Neural progenitor cell (in vitro differentiated cells): ENCODE measurements around the gene FMNL2. TPM values are rescaled to one million over a fixed set of nuclear protein-coding genes. Genes with fewer than 3 reads are reported as not detected.
A peak's percentile ranks its signal among the peaks of the same experiment; 100 is the strongest.

Source experiments
- DNase-seq: peaks from one replicate; pipeline ENCODE4 v3.0.0-alpha.2; 2016; ENCODE audit warnings: low spot score
- H2AFZ ChIP-seq: fragments of 200-600 bp; sonication (generic); replicated peaks from 2 replicates; pipeline ENCODE4 v1.6.1; 2016; ENCODE audit warnings: antibody characterized with exemption
- H3F3A ChIP-seq: fragments of 200-600 bp; sonication (generic); 2 replicates; pipeline ENCODE4 v1.6.1; 2016; ENCODE audit warnings: antibody characterized with exemption, low read depth
- H3K27ac ChIP-seq: fragments of 200-600 bp; sonication (generic); 2 replicates; pipeline ENCODE4 v1.5.1; 2016; ENCODE audit warnings: mild to moderate bottlenecking
- H3K27me3 ChIP-seq: fragments of 200-600 bp; sonication (generic); 2 replicates; pipeline ENCODE4 v1.6.1; 2016; ENCODE audit warnings: mild to moderate bottlenecking, moderate library complexity
- H3K36me3 ChIP-seq: fragments of 200-600 bp; sonication (generic); 2 replicates; pipeline ENCODE4 v1.5.1; 2016
- H3K4me1 ChIP-seq: fragments of 200-600 bp; sonication (generic); 2 replicates; pipeline ENCODE4 v1.6.1; 2016; ENCODE audit warnings: mixed run types
- H3K4me2 ChIP-seq: fragments of 200-600 bp; sonication (generic); 2 replicates; pipeline ENCODE4 v1.6.1; 2016
- H3K4me3 ChIP-seq: fragments of 200-600 bp; sonication (generic); 2 replicates; pipeline ENCODE4 v1.5.1; 2016
- H3K79me2 ChIP-seq: fragments of 200-600 bp; sonication (generic); 2 replicates; pipeline ENCODE4 v1.6.1; 2016; ENCODE audit warnings: low read depth
- H3K9ac ChIP-seq: fragments of 200-600 bp; sonication (generic); 2 replicates; pipeline ENCODE4 v1.6.1; 2016
- H3K9me3 ChIP-seq: fragments of 200-600 bp; sonication (generic); 2 replicates; pipeline ENCODE4 v1.5.1; 2016; ENCODE audit warnings: low read depth
- H4K20me1 ChIP-seq: fragments of 200-600 bp; sonication (generic); 2 replicates; pipeline ENCODE4 v1.6.1; 2016; ENCODE audit warnings: low read depth
- H3K27ac Mint-ChIP-seq: 3 replicates; pipeline ENCODE4 v1.8.0; 2021; ENCODE audit warnings: mixed read lengths
- H3K27me3 Mint-ChIP-seq: 2 replicates; pipeline ENCODE4 v1.8.0; 2022; ENCODE audit warnings: low read depth, mild to moderate bottlenecking, inconsistent platforms, moderate library complexity, mixed read lengths; ENCODE audit not compliant: insufficient read depth
- H3K36me3 Mint-ChIP-seq: 3 replicates; pipeline ENCODE4 v1.8.0; 2021; ENCODE audit warnings: mixed read lengths
- H3K4me1 Mint-ChIP-seq: 3 replicates; pipeline ENCODE4 v1.8.0; 2021; ENCODE audit warnings: mixed read lengths
- H3K4me3 Mint-ChIP-seq: 3 replicates; pipeline ENCODE4 v1.8.0; 2021; ENCODE audit warnings: mild to moderate bottlenecking, moderate library complexity, mixed read lengths
- H3K9me3 Mint-ChIP-seq: 3 replicates; pipeline ENCODE4 v1.8.0; 2020; ENCODE audit warnings: mixed read lengths
- EZH2 ChIP-seq: fragments of 200-600 bp; sonication (generic); IDR thresholded peaks from 2 replicates; pipeline ENCODE4 v1.6.1; 2017; ENCODE audit warnings: antibody characterized with exemption, mild to moderate bottlenecking, moderate library complexity
- EZH2phosphoT487 ChIP-seq: fragments of 200-600 bp; sonication (generic); IDR thresholded peaks from 2 replicates; pipeline ENCODE4 v1.6.1; 2017; ENCODE audit warnings: antibody characterized with exemption
- total RNA-seq: library from RNA; depleted of rRNA; stranded (reverse); fragments of >200 nt; gene quantifications from 2 replicates; pipeline ENCODE4 v1.2.3, GENCODE V29; 2015; ENCODE audit warnings: low replicate concordance
- TF ChIP-seq, protein P1 (sequence below): fragments of 200-600 bp; sonication (generic); IDR thresholded peaks from 2 replicates; pipeline ENCODE4 v1.5.1; 2017; ENCODE audit warnings: antibody characterized with exemption, mild to moderate bottlenecking

FMNL2 gene
- 64.8 and 99.7 TPM in 2 replicates for total RNA-seq

- Histone ChIP-seq H3K36me3 (no peaks in the 10 kb centered on the region), H4K20me1 (peaks cover 42% of the 10 kb centered on the region), H3K4me1 (peaks cover 16% of the 10 kb centered on the region), H2AFZ (peak within 1 kb of the TSS; percentile 98), H3K9ac (peak within 1 kb of the TSS; percentile 73), H3K9me3 (no peaks in the 10 kb centered on the region), H3K27me3 (peaks cover 10% of the 10 kb centered on the region), H3F3A (peaks cover 14% of the 10 kb centered on the region), H3K79me2 (peaks cover 49% of the 10 kb centered on the region), H3K4me3 (peak within 1 kb of the TSS; percentile 92), H3K4me2 (peak within 1 kb of the TSS; percentile 91), H3K27ac (peak within 1 kb of the TSS; percentile 89)
- peak; percentile 48 for TF ChIP-seq EZH2
- TF ChIP-seq EZH2phosphoT487 = no peak
- TF ChIP-seq, protein P1, sequence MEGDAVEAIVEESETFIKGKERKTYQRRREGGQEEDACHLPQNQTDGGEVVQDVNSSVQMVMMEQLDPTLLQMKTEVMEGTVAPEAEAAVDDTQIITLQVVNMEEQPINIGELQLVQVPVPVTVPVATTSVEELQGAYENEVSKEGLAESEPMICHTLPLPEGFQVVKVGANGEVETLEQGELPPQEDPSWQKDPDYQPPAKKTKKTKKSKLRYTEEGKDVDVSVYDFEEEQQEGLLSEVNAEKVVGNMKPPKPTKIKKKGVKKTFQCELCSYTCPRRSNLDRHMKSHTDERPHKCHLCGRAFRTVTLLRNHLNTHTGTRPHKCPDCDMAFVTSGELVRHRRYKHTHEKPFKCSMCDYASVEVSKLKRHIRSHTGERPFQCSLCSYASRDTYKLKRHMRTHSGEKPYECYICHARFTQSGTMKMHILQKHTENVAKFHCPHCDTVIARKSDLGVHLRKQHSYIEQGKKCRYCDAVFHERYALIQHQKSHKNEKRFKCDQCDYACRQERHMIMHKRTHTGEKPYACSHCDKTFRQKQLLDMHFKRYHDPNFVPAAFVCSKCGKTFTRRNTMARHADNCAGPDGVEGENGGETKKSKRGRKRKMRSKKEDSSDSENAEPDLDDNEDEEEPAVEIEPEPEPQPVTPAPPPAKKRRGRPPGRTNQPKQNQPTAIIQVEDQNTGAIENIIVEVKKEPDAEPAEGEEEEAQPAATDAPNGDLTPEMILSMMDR = peak; percentile 16
- H3K4me3 Mint-ChIP-seq = peak within 1 kb of the TSS; percentile 99
- peaks cover 31% of the 10 kb centered on the region for H3K4me1 Mint-ChIP-seq
- H3K36me3 Mint-ChIP-seq = no peaks in the 10 kb centered on the region
- H3K27ac Mint-ChIP-seq = no peak within 1 kb of the TSS
- peak; percentile 95 for DNase-seq
- no peaks in the 10 kb centered on the region for H3K9me3 Mint-ChIP-seq
- H3K27me3 Mint-ChIP-seq = peaks cover 11% of the 10 kb centered on the region
Observed at GRCh38 chr2:152335016-152335725, at the start of gene FMNL2. TSS of gene FMNL2 (plus strand) at chr2:152335174.

- H3K9ac ChIP-seq = no peak overlapping the region
- H3K4me3 ChIP-seq = no peak overlapping the region
- Mint-ChIP-seq H3K27ac (no peak overlapping the region), H3K4me3 (no peak overlapping the region), H3K36me3 (no peaks in the 10 kb centered on the region), H3K27me3 (peaks cover 4% of the 10 kb centered on the region), H3K4me1 (no peaks in the 10 kb centered on the region), H3K9me3 (peaks cover 4% of the 10 kb centered on the region)
- H3K36me3 ChIP-seq = no peaks in the 10 kb centered on the region
- no peak for DNase-seq
- no peak overlapping the region for H3K4me2 ChIP-seq
- no peak for TF ChIP-seq EZH2phosphoT487
- TF ChIP-seq, protein P1 = no peak
- no peak for TF ChIP-seq EZH2
- no peaks in the 10 kb centered on the region for H3F3A ChIP-seq
- H3K4me1 ChIP-seq = no peaks in the 10 kb centered on the region
- H3K9me3 ChIP-seq = no peaks in the 10 kb centered on the region
- H2AFZ ChIP-seq = no peak overlapping the region
- no peak overlapping the region for H3K27ac ChIP-seq
- H3K27me3 ChIP-seq = no peaks in the 10 kb centered on the region
- H3K79me2 ChIP-seq = no peaks in the 10 kb centered on the region
- no peaks in the 10 kb centered on the region for H4K20me1 ChIP-seq
Observed at GRCh38 chr2:152292991-152293390, 42.0 kb upstream of the FMNL2 start.

- Histone ChIP-seq H4K20me1 (no peaks in the 10 kb centered on the region), H3K36me3 (no peaks in the 10 kb centered on the region), H3K9me3 (no peaks in the 10 kb centered on the region), H3K27ac (no peak overlapping the region), H3K79me2 (no peaks in the 10 kb centered on the region), H3K9ac (no peak overlapping the region), H3K4me1 (no peaks in the 10 kb centered on the region), H3K4me2 (no peak overlapping the region), H2AFZ (no peak overlapping the region), H3K27me3 (no peaks in the 10 kb centered on the region), H3K4me3 (no peak overlapping the region), H3F3A (no peaks in the 10 kb centered on the region)
- H3K4me3 Mint-ChIP-seq = no peak overlapping the region
- H3K27ac Mint-ChIP-seq = no peak overlapping the region
- TF ChIP-seq EZH2 (no peak), EZH2phosphoT487 (no peak)
- TF ChIP-seq, protein P1 = no peak
- no peaks in the 10 kb centered on the region for H3K4me1 Mint-ChIP-seq
- H3K36me3 Mint-ChIP-seq = no peaks in the 10 kb centered on the region
- peaks cover under 1% of the 10 kb centered on the region for H3K9me3 Mint-ChIP-seq
- DNase-seq = no peak
- peaks cover 4% of the 10 kb centered on the region for H3K27me3 Mint-ChIP-seq
Observed at GRCh38 chr2:152297715-152298114, 37.3 kb upstream of the FMNL2 start.
